ENCODE measurements around the gene UBB.
"Not testable (repeated sequence)": the region's sequence is repeated elsewhere in the genome, so short reads cannot be mapped to it uniquely, and the experiment has no call there.

DNA sequence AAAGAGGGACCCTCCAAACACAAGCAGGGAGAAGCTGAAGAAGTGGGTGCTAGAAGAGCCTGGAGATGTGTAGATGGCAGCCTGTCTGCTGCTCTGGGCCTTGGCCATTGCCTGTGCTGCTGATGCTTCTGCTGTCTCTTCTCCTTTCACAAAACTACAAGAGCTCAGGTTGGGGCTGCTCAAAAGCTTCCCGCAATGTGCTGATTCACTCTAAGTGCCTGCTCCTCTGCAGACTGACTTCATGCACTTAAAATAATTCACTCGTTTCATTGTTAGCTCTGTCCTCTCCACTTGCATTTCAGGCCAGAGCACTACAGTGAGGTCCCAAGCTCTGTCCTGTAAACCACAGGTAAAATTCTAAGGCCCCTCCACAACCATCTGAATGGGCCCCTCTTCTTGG is 15.8 kb downstream of the UBB start:
- TF ChIP-seq, protein P1, sequence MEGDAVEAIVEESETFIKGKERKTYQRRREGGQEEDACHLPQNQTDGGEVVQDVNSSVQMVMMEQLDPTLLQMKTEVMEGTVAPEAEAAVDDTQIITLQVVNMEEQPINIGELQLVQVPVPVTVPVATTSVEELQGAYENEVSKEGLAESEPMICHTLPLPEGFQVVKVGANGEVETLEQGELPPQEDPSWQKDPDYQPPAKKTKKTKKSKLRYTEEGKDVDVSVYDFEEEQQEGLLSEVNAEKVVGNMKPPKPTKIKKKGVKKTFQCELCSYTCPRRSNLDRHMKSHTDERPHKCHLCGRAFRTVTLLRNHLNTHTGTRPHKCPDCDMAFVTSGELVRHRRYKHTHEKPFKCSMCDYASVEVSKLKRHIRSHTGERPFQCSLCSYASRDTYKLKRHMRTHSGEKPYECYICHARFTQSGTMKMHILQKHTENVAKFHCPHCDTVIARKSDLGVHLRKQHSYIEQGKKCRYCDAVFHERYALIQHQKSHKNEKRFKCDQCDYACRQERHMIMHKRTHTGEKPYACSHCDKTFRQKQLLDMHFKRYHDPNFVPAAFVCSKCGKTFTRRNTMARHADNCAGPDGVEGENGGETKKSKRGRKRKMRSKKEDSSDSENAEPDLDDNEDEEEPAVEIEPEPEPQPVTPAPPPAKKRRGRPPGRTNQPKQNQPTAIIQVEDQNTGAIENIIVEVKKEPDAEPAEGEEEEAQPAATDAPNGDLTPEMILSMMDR (IDR thresholded peaks at IDR 0.05): not testable (repeated sequence)
- TF ChIP-seq POLR2AphosphoS5, POLR2A (IDR thresholded peaks at IDR 0.05): not testable (repeated sequence)
